OCI-LY3 (cell line): ENCODE data around the gene MYO1E.

Experiments used
- EZH2phosphoT487 ChIP-seq: fragments of 200-600 bp; shearing (Covaris generic); IDR thresholded peaks from 2 replicates; pipeline ENCODE4 v1.6.1; 2018; ENCODE audit warnings: antibody characterized with exemption, mixed run types, low read depth
- TF ChIP-seq, protein P1 (sequence below): fragments of 200-600, 300-600 bp; sonication (generic); IDR thresholded peaks from 2 replicates; pipeline ENCODE4 v1.5.1; 2014; ENCODE audit warnings: antibody characterized with exemption, low read length, low read depth

DNA sequence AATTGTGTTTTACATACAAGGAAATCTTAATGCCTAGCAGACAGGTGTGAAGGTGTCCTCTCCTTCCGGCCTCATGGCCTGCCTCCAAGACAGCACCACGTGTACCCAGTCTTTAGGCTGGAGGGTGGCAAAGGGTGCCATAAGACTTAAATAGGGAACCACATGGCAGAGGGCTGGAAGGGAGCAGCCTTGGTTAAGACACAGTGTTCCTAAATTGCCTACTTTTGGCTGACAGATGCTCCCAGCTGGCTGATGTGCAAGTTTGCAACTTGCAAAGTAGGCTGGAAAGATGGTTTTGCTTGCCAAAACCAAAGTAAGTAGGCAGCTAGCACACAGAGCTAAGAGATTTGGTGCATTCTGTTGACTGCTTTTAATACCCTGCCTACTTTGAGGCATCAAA, 222.5 kb downstream of the MYO1E start:
- TF ChIP-seq, protein P1, sequence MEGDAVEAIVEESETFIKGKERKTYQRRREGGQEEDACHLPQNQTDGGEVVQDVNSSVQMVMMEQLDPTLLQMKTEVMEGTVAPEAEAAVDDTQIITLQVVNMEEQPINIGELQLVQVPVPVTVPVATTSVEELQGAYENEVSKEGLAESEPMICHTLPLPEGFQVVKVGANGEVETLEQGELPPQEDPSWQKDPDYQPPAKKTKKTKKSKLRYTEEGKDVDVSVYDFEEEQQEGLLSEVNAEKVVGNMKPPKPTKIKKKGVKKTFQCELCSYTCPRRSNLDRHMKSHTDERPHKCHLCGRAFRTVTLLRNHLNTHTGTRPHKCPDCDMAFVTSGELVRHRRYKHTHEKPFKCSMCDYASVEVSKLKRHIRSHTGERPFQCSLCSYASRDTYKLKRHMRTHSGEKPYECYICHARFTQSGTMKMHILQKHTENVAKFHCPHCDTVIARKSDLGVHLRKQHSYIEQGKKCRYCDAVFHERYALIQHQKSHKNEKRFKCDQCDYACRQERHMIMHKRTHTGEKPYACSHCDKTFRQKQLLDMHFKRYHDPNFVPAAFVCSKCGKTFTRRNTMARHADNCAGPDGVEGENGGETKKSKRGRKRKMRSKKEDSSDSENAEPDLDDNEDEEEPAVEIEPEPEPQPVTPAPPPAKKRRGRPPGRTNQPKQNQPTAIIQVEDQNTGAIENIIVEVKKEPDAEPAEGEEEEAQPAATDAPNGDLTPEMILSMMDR: no peak
- TF ChIP-seq EZH2phosphoT487: no peak
